Stimulated activated CD4-positive, alpha-beta T cell treated with anti-CD3 and anti-CD28 coated beads, Interleukin-1b, Interleukin-23, amount 100 ng/mL, for 24 hours (primary cell): ENCODE data around the gene ZNF2.

Source experiments
- DNase-seq, 4 experiments: peaks; one replicate each; pipeline ENCODE4 v3.0.0-alpha.2; 2020; ENCODE audit warnings: low read depth in 4 of 4, low spot score in 1 of 4

The ZNF2 gene

DNA sequence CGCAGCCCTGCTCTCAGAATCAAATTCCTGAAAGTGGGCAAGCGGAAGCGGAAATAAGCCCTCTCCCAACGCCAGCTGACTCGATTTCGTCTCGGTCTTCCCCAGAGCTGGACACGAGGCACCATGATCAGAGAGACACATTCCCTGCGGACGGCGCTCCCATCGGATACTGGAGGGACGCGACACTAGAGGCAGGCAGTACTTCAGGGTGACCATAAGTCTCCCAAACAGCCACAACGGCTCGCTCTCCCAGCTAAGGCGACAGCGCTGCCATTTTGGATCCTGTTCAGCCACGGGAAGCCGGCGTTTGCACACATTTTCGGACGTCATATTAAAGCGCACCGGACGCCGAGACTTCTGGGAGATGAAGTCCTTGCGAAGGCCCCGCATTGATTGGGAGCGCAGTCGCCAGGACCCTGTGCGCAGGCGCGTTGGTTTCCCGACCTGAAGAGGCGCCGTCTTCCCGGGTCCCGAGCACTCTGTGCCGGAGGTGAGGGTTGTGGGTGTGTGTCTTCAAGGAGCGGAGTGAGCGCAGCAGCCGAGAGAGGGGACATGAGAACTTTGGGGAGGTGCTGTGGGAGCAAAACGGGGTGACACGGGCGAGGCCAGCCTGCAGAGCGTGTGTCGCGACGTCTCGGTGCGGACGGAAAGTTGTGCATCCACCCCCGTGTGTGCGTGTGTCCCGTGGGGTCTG, at the start of gene ZNF2:
ZNF2 (plus strand) TSS at position 439 of the 694 bp plus-strand sequence. CDS start 10,418 bp downstream, outside the sequence.
- peak; percentile 93 to 98 (median 96) for DNase-seq

DNA sequence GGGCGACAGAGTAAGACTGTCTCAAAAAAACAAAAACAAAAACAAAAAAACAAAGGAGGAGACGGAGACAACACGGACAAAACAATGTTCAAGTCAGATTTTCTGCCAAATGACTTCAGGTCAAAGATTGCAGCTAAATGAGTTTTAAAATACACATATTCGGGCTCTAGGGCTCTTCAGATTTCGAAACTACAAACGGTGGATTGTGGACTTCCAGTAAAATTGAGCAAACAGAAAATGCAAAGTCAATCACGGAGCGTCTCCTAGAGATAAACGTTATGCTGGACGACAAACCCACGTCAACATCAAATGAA, 44.6 kb upstream of the ZNF2 start:
- DNase-seq = no peak

DNA sequence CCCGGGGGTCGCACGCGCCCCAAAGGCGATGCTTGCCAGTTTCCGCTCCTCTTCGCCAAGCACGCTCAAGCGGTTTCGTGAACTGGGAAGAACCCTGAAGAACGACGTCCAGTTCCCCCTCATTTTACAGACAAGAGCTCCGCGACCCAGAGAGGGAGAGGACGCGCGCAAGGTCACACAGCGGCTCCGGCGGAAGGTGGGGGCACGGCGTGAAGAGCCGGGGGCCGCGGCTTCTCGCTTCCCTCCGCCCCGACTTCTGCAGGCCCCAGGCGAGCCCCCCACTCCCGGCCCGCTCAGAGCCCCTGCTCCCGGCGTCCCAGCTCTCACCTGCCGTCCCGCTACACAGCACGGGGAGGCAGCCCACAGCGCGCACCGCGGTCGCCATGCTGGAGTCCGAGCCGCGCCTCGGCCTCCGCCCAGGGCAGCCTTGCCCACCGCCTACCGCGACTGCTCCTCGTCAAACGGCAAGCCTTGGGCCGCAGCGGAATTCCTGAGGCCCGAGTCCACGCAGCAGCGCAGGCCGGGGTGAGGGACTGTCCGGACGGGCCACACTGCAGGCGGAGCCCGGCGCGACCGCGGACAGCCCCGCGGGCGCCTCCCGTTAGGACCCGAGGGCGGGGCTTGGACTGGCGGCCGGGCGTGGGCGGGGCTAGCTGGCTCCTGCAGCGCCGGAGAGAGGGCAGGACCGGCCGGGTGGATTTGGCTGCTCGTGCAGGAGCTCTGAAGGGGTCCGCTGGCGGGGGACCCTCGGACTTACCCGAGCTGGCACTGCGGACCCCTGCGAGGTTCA, 44.0 kb upstream of the ZNF2 start, which contains the start of gene MRPS5:
MRPS5 (minus strand) TSS at position 402 of the 790 bp plus-strand sequence; CDS start at position 385, 17 bp downstream.
- DNase-seq = peak; percentile 82 to 88 (median 85)

DNA sequence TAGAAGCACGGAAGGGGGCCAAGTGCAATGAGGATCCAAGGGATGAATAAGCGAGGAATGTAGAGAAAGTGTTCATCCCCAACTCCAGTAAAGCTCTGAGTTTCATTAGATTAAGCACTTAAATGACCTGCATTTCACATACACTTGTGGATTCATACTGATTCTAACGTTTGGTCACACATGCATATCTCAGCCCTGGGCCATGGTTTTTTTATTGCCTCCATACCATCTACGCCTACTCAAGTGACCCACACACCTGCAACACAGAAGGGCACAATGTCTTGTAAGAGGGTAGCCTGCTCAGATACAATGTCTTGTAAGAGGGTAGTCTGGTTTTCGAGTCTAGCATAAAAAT, 43.4 kb upstream of the ZNF2 start:
- no peak for DNase-seq

DNA sequence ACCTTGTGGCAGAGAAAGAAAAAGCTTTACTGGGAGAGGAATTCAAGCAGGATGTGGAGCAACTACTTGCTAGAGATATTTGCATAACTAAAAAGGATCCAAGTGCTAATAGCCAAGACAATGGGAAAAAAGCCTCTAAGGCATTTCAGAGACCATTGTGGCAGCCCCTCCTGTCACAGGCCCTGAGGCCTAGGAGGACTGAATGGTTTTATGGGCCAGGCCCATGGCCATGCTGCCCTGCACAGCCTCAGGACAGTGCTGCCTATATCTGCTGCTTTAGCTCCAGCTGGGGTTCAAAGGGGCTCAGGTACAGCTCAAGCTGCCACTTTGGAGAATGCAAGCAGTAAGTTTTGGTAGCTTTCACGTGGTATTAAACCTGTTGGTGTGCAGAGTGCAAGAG, 26.9 kb upstream of the ZNF2 start:
- no peak for DNase-seq

GRCh38 chr2:95143838-95144237, 21.8 kb upstream of the ZNF2 start:
- no peak for DNase-seq

DNA sequence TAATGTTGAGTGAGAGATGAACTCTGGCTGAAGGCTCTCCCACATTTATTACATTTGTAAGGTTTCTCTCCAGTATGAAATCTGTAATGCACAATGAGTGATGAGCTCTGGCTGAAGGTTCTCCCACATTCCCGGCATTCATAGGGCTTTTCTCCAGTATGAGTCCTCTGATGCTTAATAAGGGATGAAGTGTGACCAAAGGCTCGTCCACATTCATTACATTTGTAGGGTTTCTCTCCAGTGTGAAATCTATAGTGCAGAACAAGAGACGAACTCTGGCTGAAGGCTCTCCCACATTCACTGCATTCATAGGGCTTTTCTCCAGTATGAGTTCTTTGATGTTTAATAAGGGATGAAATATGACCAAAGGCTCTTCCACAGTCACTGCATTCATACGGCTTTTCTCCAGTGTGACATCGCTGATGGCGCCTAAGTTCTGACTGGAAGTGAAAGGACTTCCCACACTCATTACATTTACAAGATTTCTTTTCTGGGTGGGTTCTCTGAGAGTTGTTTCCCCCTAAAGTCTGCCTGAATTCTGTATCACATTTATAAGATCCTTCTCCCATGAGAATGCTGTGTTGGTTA, 16.1 kb upstream of the ZNF2 start:
- DNase-seq = no peak

DNA sequence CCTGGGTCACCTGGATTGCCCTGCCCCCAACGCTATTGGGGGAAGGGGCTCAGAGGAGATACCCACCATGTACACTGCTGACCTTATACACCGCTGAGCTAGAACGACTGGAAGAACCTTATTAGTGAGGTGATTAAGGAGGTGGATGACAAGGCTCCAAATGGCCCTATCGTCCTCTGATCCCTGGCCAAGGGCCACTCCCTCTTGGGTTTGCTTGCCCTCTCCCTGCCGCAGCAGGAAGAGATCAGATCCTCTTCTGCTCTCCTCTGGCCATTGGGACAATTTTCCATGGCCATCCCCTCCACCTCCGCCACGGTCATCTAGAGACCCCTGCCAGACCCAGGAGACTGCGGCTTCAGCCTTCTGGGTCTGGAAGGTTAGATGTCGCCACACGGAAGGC, 7.2 kb upstream of the ZNF2 start:
- DNase-seq = no peak

- DNase-seq = no peak
These were observed 6.6 kb upstream of the ZNF2 start for GRCh38 chr2:95158891-95159619.

- peak; percentile 30 to 62 (median 48) for DNase-seq
These were observed 5.7 kb upstream of the ZNF2 start, which contains the start of gene ZNF514 for GRCh38 chr2:95159690-95160449. TSS of gene ZNF514 (minus strand) at chr2:95159848. CDS start at chr2:95153253, 6,595 bp downstream.

DNA sequence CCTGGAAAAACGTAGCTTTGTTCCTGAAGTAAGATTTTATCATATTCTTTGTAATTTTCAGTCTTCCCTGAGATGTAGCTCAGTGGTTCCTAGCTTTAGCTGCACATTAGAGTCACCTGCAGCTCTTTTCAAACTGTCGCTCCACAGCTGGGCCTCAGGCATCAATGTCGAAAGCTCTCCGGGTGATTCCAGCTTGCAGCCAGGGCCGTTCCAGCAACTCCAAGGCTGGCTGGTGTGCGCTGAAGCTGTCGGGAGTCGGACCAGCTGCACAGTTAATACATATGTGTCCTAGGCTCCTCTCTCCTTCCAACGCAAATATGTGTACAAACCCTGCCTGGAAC, 609 bp upstream of the ZNF2 start:
- DNase-seq = no peak

- no peak for DNase-seq
These were observed 605 bp downstream of the ZNF2 start for GRCh38 chr2:95166065-95166763.

- no peak for DNase-seq
These were observed 6.3 kb downstream of the ZNF2 start for GRCh38 chr2:95171902-95172301.

DNA sequence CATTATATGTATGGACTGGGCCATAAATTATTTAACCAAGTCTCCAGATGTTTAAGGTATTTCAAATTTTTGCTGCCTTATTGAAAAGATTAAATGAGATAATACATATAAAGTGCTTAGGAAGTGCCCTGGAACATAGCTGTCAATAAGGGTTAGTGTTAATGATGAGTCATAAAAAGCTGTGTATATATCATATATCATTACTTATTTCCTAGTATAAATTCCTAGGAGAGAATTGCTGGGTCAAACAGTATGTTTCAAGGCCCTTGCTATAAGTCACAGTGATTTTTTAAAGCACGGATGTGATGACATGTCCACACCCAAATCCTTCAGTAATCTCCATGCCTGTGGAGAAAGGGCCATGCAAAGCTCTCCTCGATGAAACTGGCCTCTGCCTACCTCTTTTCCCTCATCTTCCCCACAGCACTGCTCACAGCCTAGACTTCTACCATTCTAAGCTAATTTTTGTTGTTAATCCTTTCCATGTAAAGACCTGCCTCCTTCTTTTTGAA, 8.5 kb downstream of the ZNF2 start:
- DNase-seq = no peak

GRCh38 chr2:95179451-95179850, 13.8 kb downstream of the ZNF2 start:
- no peak for DNase-seq

- DNase-seq = no peak
These were observed 16.2 kb downstream of the ZNF2 start for GRCh38 chr2:95181774-95182173.

GRCh38 chr2:95185197-95185596, 19.6 kb downstream of the ZNF2 start:
- DNase-seq = no peak

DNA sequence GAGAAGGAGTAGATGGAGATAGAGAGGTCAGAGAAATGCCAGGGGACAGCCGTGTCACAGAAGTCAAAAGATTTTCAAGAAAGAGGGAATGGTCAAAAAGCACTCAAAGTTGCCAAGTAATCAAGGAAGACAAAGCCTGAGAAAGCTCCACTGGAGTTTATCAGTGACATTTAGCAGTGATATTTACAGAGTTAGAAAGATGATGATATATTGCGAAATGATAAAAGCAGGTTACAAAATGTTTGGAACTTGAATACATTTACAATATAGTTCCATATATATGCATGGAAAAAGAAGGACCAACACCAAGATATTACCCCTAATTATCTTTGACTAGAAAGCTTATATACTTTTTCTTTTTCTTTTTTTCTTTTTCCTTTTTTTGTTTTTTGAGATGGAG, 20.4 kb downstream of the ZNF2 start:
- DNase-seq = no peak

GRCh38 chr2:95192956-95193355, 27.3 kb downstream of the ZNF2 start:
- DNase-seq = peak in 3 of 4 experiments; percentile 11 to 31 (median 29)

- no peak for DNase-seq
These were observed 38.3 kb downstream of the ZNF2 start for GRCh38 chr2:95203911-95204310.
